Heart right ventricle (tissue), 16 donors: ENCODE data around the gene JAK3. TPM values are rescaled to one million over a fixed set of nuclear protein-coding genes. Genes with fewer than 3 reads are reported as not detected.

ENCODE experiments used
- ATAC-seq, 8 donors: fragments of 200-7000 bp; cut with Tn5 transposase; one replicate each; pipeline ENCODE4 v1.9.1; 2020; ENCODE audit warnings: mild to moderate bottlenecking in 8 of 8, moderate library complexity in 8 of 8, moderate number of reproducible peaks in 1 of 8
- DNase-seq, 2 donors: peaks; one replicate each; pipeline ENCODE4 v3.0.0-alpha.2; 2020
- H3K27ac ChIP-seq, 10 donors: fragments of 200-600 bp; sonication (generic) in 2 of 10; one replicate each; pipeline versions ENCODE4 v1.5.0 to v1.8.0; 2020 to 2022; ENCODE audit warnings: mild to moderate bottlenecking in 3 of 10
- H3K27me3 ChIP-seq, 7 donors: fragments of 200-600 bp; one replicate each; pipeline ENCODE4 v1.8.0; 2021 to 2022; ENCODE audit warnings: mild to moderate bottlenecking in 2 of 7
- H3K36me3 ChIP-seq, 9 donors: fragments of 200-600 bp; sonication (generic) in 1 of 9; one replicate each; pipeline versions ENCODE4 v1.5.0 to v1.8.0; 2020 to 2022; ENCODE audit warnings: mild to moderate bottlenecking in 2 of 9
- H3K4me1 ChIP-seq, 9 donors: fragments of 200-600 bp; sonication (generic) in 1 of 9; one replicate each; pipeline versions ENCODE4 v1.5.0 to v1.8.0; 2020 to 2022; ENCODE audit warnings: mild to moderate bottlenecking in 4 of 9
- H3K4me3 ChIP-seq, 10 donors: fragments of 200-600 bp; sonication (generic) in 2 of 10; one replicate each; pipeline versions ENCODE4 v1.5.0 to v1.8.0; 2020 to 2022; ENCODE audit warnings: mild to moderate bottlenecking in 7 of 10, moderate library complexity in 2 of 10
- H3K9me3 ChIP-seq, 11 donors: fragments of 200-600 bp in 10 of 11; sonication (generic) in 2 of 11; one replicate each; pipeline versions ENCODE4 v1.5.0 to v1.8.0; 2013 to 2022; ENCODE audit warnings: mild to moderate bottlenecking in 2 of 11, control low read depth in 1 of 11, moderate library complexity in 1 of 11
- WGBS, 2 donors: extraction: QIAGEN DNeasy Blood & Tissue Kit; methylation state at CpG; one replicate each; pipeline ENCODE4 v1.1.7; 2013; ENCODE audit warnings: inconsistent platforms in 1 of 2; 5-methylcytosine and 5-hydroxymethylcytosine counted together
- intact Hi-C, 10 donors: fragments of 100-400 bp; cut with DNase I; formaldehyde crosslinking; loops; one replicate each; pipeline versions ENCODE4 v1.11.1 to v1.14.2; 2022
- polyA plus RNA-seq, 2 donors: library from polyadenylated mRNA; stranded (reverse); fragments of 200-250 nt; gene quantifications; one replicate each; pipeline ENCODE4 v1.2.3, GENCODE V29; 2013
- total RNA-seq, 10 donors: library from RNA; stranded (reverse); fragmentation: NEBNext Ultra II Directional in 3 of 10; extraction: Animal tissue kit (Norgen Biotek cat#: 25700) in 3 of 10; gene quantifications; one replicate each; pipeline versions ENCODE4 v1.2.1 to v1.2.4, GENCODE V29; 2021 to 2023
- TF ChIP-seq, protein P1 (sequence below), 9 donors: fragments of 200-600 bp; sonication (generic) in 2 of 9; IDR thresholded peaks; one replicate each; pipeline versions ENCODE4 v1.5.0 to v1.8.0; 2021 to 2022; ENCODE audit warnings: antibody characterized with exemption in 9 of 9, mild to moderate bottlenecking in 5 of 9, moderate library complexity in 1 of 9
- donor health status: Arrhythmogenic right ventricular cardiomyopathy.
- donor health status: ischemic (EF 13 %, LVEDD 7.1; RV severe dilation, severe dysfunction).
- donor health status: healthy with polysubstance abuse.
- donor health status: DM: no; HTN: yes; CAD: no.
- donor health status: DM: no; HTN: no; CAD: no.
- donor health status: ischemic (EF 25% LVEDD 6.9; RV normal size, moderate dysfunction).
- donor health status: ischemic (EF 25% LVEDD 5.7; RV mildly dilated, moderate dysfunction).
- donor health status: healthy.
- donor health status: DM: yes; HTN: yes; CAD: no.
- donor health status: Ischemic cardiomyopathy.
- donor health status: ischemic (EF 35%, LVEDD 5.7; RV mildly dilated, moderate dysfunction).
- donor health status: nonischemic (EF 11% LVEDD 7.7; RV severe dilation, severe dysfunction).
- donor health status: DM: yes; HTN: yes; CAD: no.
- donor health status: PGD.
- donor health status: ischemic (EF 29% LVEDD 5.4; RV normal size, mild dysfunction).
- donor health status: nonischemic (EF 23%, LVEDD 6.1; RV moderate dilation, normal function).

JAK3 gene
- total and polyA plus RNA-seq, 12 donors: 0.59 to 16.9 (median 1.6) TPM

DNA sequence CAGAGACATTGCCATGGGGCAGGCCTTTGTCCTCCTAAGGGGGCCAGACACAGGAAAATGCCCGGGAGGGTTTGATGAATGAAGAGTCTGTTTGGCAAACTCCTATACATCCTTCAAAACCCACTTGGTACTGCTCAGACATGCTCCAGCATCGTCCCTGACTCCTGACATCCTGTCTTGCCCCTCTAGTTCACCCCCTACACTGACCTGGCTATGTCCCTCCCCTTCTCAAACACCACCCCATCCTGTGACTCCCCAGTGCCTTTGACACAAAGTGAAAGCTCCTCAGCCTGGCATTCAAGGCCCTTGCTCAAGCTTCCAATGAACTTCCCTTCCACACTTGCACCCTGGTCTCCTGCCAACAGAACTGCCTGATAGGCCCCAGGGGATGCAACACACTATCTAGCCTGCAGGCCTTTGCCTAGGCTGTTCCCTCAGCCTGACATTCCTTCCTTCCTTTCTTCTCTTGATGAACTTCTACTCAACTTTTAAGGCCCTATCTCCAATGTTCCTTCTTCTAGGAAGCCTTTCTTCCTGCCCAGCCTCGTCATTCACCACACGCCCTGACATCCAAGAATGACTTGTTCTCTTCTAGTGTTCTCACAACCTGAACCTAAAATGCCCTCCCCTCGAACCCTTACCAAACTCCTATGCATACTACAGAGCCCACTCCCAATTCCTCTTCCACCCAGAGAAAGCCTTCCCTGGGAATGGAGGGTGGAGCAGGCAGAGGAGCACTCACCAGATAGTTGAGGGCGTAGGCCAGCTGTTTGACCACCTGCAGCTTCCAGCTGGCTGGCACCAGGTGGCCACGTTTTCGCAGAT, 12.4 kb downstream of the JAK3 start:
- Histone ChIP-seq H3K27ac (no peak overlapping the region), H3K27me3 (peaks cover 0 to 54% (median 16%) of the 10 kb centered on the region in 7 donors), H3K36me3 (peaks cover 0 to 96% (median 0%) of the 10 kb centered on the region in 9 donors), H3K9me3 (no peaks in the 10 kb centered on the region), H3K4me3 (no peak overlapping the region), H3K4me1 (peaks cover 0 to 4% (median 0%) of the 10 kb centered on the region in 9 donors)
- 83 to 85% methylated on average over 8 of the region's 8 CpGs for WGBS, 2 donors
- no peak for DNase-seq
- TF ChIP-seq, protein P1, sequence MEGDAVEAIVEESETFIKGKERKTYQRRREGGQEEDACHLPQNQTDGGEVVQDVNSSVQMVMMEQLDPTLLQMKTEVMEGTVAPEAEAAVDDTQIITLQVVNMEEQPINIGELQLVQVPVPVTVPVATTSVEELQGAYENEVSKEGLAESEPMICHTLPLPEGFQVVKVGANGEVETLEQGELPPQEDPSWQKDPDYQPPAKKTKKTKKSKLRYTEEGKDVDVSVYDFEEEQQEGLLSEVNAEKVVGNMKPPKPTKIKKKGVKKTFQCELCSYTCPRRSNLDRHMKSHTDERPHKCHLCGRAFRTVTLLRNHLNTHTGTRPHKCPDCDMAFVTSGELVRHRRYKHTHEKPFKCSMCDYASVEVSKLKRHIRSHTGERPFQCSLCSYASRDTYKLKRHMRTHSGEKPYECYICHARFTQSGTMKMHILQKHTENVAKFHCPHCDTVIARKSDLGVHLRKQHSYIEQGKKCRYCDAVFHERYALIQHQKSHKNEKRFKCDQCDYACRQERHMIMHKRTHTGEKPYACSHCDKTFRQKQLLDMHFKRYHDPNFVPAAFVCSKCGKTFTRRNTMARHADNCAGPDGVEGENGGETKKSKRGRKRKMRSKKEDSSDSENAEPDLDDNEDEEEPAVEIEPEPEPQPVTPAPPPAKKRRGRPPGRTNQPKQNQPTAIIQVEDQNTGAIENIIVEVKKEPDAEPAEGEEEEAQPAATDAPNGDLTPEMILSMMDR (IDR thresholded peaks at IDR 0.05): no peak
- ATAC-seq: no peak
- intact Hi-C loops: no loop called here

DNA sequence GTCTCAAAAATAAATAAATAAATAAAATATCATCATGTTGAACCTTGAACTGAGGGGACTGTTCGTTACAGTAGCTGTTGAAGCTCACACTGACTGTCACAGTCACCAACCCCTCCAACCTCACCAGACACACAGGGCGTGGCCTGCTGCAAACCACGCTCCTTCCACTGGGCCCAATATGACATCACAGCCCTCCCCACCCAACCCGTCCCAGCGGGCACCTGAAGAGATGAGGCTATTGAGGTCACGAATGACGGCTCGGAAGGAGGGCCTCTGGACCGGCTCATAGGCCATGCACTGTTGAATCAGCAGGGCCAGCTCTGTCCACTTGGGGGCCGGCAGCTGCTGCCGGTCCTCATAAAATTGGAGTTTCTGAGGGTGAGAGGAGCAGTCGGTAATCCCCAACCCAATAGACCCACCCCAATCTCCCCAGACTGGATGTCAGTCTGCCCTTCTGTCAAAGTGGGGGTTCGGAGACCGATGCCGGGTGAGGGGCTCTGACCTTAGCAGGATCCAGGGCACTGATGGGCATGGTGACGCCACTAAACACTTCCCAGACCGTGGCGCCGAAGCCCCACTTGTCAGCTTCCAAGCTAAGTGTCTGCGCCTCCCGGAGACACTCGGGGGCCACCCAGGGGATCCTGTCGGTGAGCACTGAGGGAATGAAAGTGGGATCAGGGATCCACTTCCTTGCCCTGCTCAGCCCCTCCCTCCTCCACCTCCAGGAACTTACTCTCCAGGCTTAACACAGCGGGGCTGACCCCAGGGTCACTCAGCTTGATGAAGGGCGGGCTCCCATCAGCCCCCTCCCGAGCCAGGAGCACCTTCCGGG, 13.2 kb downstream of the JAK3 start:
- no peak for ATAC-seq
- Histone ChIP-seq H3K4me1 (peaks cover 0 to 5% (median 0%) of the 10 kb centered on the region in 9 donors), H3K27me3 (peaks cover 0 to 53% (median 22%) of the 10 kb centered on the region in 7 donors), H3K9me3 (no peaks in the 10 kb centered on the region), H3K36me3 (peaks cover 0 to 96% (median 0%) of the 10 kb centered on the region in 9 donors), H3K27ac (no peak overlapping the region), H3K4me3 (no peak overlapping the region)
- TF ChIP-seq, protein P1 (IDR thresholded peaks at IDR 0.05): no peak
- intact Hi-C loops: no loop called here
- WGBS, 2 donors: 65 to 81% methylated on average over 27 of the region's 27 CpGs
- no peak for DNase-seq

DNA sequence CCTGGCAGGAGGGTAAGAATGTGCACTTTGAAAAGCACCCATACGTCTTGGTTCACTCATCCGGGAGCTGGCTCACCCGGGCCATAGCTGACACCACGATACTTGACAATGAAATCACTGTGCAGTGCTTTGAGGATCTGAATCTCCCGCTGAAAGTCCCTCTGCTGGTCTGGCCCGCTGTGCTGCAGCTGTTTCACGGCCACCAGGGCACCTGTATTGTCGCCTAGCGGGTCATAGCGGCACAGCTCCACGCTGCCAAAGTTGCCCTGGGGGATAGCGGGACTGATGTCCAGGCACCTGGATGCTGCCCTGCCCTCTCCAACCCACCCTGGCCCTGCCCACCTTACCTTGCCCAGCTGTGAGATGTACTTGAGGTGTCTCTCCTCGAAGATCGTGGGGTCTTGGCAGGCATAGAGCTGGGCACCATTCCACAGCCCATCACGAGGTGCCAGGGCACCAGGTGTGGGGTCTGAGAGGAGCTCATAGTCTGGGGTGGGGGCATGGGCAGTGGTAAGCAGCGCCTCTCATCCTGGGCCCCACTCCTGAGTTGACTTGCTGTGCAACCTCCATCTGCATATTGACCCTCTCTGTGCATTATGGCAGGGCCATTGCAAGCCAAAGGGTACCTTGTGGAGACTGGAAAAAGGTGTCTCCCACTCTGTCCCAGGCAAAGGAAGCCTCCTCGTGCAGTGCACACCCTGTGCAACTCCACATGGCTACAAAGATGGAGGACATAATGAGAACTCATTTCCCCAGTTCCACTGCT, 15.2 kb downstream of the JAK3 start:
- no peak overlapping the region for H3K4me3 ChIP-seq
- H3K36me3 ChIP-seq: peaks cover 0 to 90% (median 0%) of the 10 kb centered on the region in 9 donors
- 85 to 88% methylated on average over 17 of the region's 17 CpGs for WGBS, 2 donors
- H3K4me1 ChIP-seq: peaks cover 0 to 5% (median 0%) of the 10 kb centered on the region in 9 donors
- no peak overlapping the region for H3K27ac ChIP-seq
- intact Hi-C loops: no loop called here
- TF ChIP-seq, protein P1 (IDR thresholded peaks at IDR 0.05): no peak
- ATAC-seq: no peak
- H3K9me3 ChIP-seq: no peaks in the 10 kb centered on the region
- H3K27me3 ChIP-seq: peaks cover 0 to 43% (median 22%) of the 10 kb centered on the region in 7 donors
- DNase-seq: no peak
